GM19395 (cell line): ENCODE data around the gene STUM.
A peak's percentile ranks its signal among the peaks of the same experiment; 100 is the strongest.
"Not testable (repeated sequence)": the region's sequence is repeated elsewhere in the genome, so short reads cannot be mapped to it uniquely, and the experiment has no call there.

Experiments used
- ATAC-seq: cut with Tn5 transposase; IDR thresholded peaks from one replicate; pipeline ENCODE4 v1.9.1; 2021; ENCODE audit warnings: mild to moderate bottlenecking, moderate library complexity; ENCODE audit not compliant: unreplicated experiment

The STUM gene

GRCh38 chr1:226635456-226635941 lies 86.9 kb downstream of the STUM start:
- no peak for ATAC-seq

- ATAC-seq: no peak
Measured at GRCh38 chr1:226636847-226637096, 88.2 kb downstream of the STUM start.

GRCh38 chr1:226637147-226637935 lies 88.8 kb downstream of the STUM start:
- no peak for ATAC-seq

- no peak for ATAC-seq
Measured at GRCh38 chr1:226638001-226638601, 89.5 kb downstream of the STUM start.

GRCh38 chr1:226638608-226639007 lies 90.0 kb downstream of the STUM start:
- no peak for ATAC-seq

- not testable (repeated sequence) for ATAC-seq
Measured at GRCh38 chr1:226639206-226639605, 90.6 kb downstream of the STUM start.

- no peak for ATAC-seq
Measured at GRCh38 chr1:226639631-226640061, 91.1 kb downstream of the STUM start.

GRCh38 chr1:226640321-226641136 lies 92.0 kb downstream of the STUM start:
- ATAC-seq: no peak

- ATAC-seq: no peak
Measured at GRCh38 chr1:226641671-226642231, 93.2 kb downstream of the STUM start.

- ATAC-seq: no peak
Measured at GRCh38 chr1:226642421-226642820, 93.9 kb downstream of the STUM start.

GRCh38 chr1:226643177-226643576 lies 94.6 kb downstream of the STUM start:
- ATAC-seq: peak; percentile 57

- ATAC-seq: peak; percentile 68
Measured at GRCh38 chr1:226643611-226644540, 95.3 kb downstream of the STUM start.

GRCh38 chr1:226644541-226645176 lies 96.1 kb downstream of the STUM start:
- no peak for ATAC-seq

- no peak for ATAC-seq
Measured at GRCh38 chr1:226645279-226645976, 96.9 kb downstream of the STUM start.

- no peak for ATAC-seq
Measured at GRCh38 chr1:226646026-226646869, 97.7 kb downstream of the STUM start.

- ATAC-seq: no peak
Measured at GRCh38 chr1:226646870-226647449, 98.4 kb downstream of the STUM start.

GRCh38 chr1:226647719-226648118 lies 99.2 kb downstream of the STUM start:
- ATAC-seq: no peak

GRCh38 chr1:226648421-226648820 lies 99.9 kb downstream of the STUM start:
- no peak for ATAC-seq
